Hepatocyte (in vitro differentiated cells): ENCODE results near the gene MEF2D. TPM values are rescaled to one million over a fixed set of nuclear protein-coding genes. Genes with fewer than 3 reads are reported as not detected.

Experiments used
- DNase-seq: peaks from one replicate; pipeline ENCODE4 v3.0.0-alpha.2; 2016; ENCODE audit warnings: low spot score
- H2AFZ ChIP-seq: fragments of 200-600 bp; sonication (generic); 2 replicates; pipeline ENCODE4 v1.6.0; 2016; ENCODE audit warnings: antibody characterized with exemption, mild to moderate bottlenecking
- H3K27ac ChIP-seq: fragments of 200-600 bp; sonication (generic); 2 replicates; pipeline ENCODE4 v1.5.1; 2016; ENCODE audit warnings: mild to moderate bottlenecking
- H3K27me3 ChIP-seq: fragments of 200-600 bp; sonication (generic); 2 replicates; pipeline ENCODE4 v1.6.1; 2016
- H3K36me3 ChIP-seq: fragments of 200-600 bp; sonication (generic); replicated peaks from 2 replicates; pipeline ENCODE4 v1.5.1; 2016; ENCODE audit warnings: low read depth; ENCODE audit not compliant: insufficient read depth
- H3K4me1 ChIP-seq: fragments of 200-600 bp; sonication (generic); 2 replicates; pipeline ENCODE4 v1.5.1; 2016; ENCODE audit warnings: mild to moderate bottlenecking, moderate library complexity; ENCODE audit not compliant: insufficient read depth
- H3K4me2 ChIP-seq: fragments of 200-600 bp; sonication (generic); 2 replicates; pipeline ENCODE4 v1.6.0; 2016
- H3K4me3 ChIP-seq: fragments of 200-600 bp; sonication (generic); 2 replicates; pipeline ENCODE4 v1.5.1; 2016; ENCODE audit warnings: mild to moderate bottlenecking
- H3K79me2 ChIP-seq: fragments of 200-600 bp; sonication (generic); 2 replicates; pipeline ENCODE4 v1.6.0; 2017; ENCODE audit warnings: mild to moderate bottlenecking
- H3K9me2 ChIP-seq: fragments of 200-600 bp; sonication (generic); replicated peaks from 2 replicates; pipeline ENCODE4 v1.6.0; 2017; ENCODE audit warnings: mild to moderate bottlenecking; ENCODE audit not compliant: insufficient read depth
- H3K9me3 ChIP-seq: fragments of 200-600 bp; sonication (generic); 2 replicates; pipeline ENCODE4 v1.5.1; 2016; ENCODE audit warnings: low read depth, mild to moderate bottlenecking
- H4K20me1 ChIP-seq: fragments of 200-600 bp; sonication (generic); 2 replicates; pipeline ENCODE4 v1.6.0; 2016; ENCODE audit warnings: mild to moderate bottlenecking; ENCODE audit not compliant: insufficient read depth, poor library complexity, severe bottlenecking
- EZH2 ChIP-seq: fragments of 200-600 bp; sonication (generic); IDR thresholded peaks from 2 replicates; pipeline ENCODE4 v1.6.1; 2016; ENCODE audit warnings: antibody characterized with exemption, mild to moderate bottlenecking, borderline replicate concordance
- EZH2phosphoT487 ChIP-seq: fragments of 200-600 bp; sonication (generic); IDR thresholded peaks from one replicate; pipeline ENCODE4 v1.6.1; 2018; ENCODE audit warnings: antibody characterized with exemption, mild to moderate bottlenecking, low read depth, moderate library complexity; ENCODE audit not compliant: unreplicated experiment, severe bottlenecking
- WGBS: methylation state at CpG from one replicate; pipeline ENCODE4 v1.1.6; 2016; ENCODE audit warnings: low lambda C conversion rate; ENCODE audit errors: missing lambda C conversion rate; 5-methylcytosine and 5-hydroxymethylcytosine counted together
- polyA plus RNA-seq: library from polyadenylated mRNA; unstranded; fragments of >200 nt; fragmentation: Nextera tagmentation; extraction: Ambion mirVana; gene quantifications from 2 replicates; pipeline ENCODE4 v1.2.1, GENCODE V29; 2016
- total RNA-seq: library from RNA; depleted of rRNA; stranded (reverse); fragments of >200 nt; gene quantifications from 2 replicates; pipeline ENCODE4 v1.2.3, GENCODE V29; 2014
- TF ChIP-seq, protein P1 (sequence below): fragments of 200-600 bp; sonication (generic); IDR thresholded peaks from 2 replicates; pipeline ENCODE4 v1.5.1; 2016; ENCODE audit warnings: antibody characterized with exemption, mild to moderate bottlenecking; ENCODE audit not compliant: poor library complexity

The MEF2D gene
- total and polyA plus RNA-seq, 2 experiments from 2014 or later: 20.1 to 25.1 TPM

DNA sequence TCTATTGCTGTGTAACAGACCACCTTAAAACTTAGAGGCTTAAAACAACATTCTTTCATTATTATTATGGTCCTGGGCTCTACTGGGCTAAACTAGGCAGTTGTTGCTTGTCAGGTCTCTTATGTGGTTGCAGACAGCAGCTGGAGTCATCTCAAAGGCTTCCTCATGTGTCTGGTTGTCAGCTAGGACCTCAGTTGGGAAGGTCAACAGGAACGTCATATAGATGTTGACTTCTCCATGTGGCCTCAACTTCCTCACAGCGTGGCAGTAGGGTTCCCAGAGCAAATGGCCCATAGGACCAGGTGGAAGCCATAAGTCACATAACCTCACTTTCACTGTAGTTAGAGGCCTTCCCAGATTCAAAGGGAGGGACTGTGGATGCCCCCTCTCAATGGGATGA is 15.4 kb upstream of the MEF2D start:
- no peak for TF ChIP-seq EZH2phosphoT487
- TF ChIP-seq, protein P1, sequence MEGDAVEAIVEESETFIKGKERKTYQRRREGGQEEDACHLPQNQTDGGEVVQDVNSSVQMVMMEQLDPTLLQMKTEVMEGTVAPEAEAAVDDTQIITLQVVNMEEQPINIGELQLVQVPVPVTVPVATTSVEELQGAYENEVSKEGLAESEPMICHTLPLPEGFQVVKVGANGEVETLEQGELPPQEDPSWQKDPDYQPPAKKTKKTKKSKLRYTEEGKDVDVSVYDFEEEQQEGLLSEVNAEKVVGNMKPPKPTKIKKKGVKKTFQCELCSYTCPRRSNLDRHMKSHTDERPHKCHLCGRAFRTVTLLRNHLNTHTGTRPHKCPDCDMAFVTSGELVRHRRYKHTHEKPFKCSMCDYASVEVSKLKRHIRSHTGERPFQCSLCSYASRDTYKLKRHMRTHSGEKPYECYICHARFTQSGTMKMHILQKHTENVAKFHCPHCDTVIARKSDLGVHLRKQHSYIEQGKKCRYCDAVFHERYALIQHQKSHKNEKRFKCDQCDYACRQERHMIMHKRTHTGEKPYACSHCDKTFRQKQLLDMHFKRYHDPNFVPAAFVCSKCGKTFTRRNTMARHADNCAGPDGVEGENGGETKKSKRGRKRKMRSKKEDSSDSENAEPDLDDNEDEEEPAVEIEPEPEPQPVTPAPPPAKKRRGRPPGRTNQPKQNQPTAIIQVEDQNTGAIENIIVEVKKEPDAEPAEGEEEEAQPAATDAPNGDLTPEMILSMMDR: no peak
- TF ChIP-seq EZH2: no peak
- Histone ChIP-seq H3K36me3 (no peaks in the 10 kb centered on the region), H3K27ac (no peak overlapping the region), H3K4me1 (no peaks in the 10 kb centered on the region), H3K27me3 (no peaks in the 10 kb centered on the region), H3K9me3 (no peaks in the 10 kb centered on the region), H3K79me2 (no peaks in the 10 kb centered on the region), H2AFZ (no peak overlapping the region), H3K4me2 (no peak overlapping the region), H4K20me1 (no peaks in the 10 kb centered on the region), H3K9me2 (no peaks in the 10 kb centered on the region), H3K4me3 (no peak overlapping the region)
- 42% methylated on average over 2 of the region's 2 CpGs for WGBS
- no peak for DNase-seq

DNA sequence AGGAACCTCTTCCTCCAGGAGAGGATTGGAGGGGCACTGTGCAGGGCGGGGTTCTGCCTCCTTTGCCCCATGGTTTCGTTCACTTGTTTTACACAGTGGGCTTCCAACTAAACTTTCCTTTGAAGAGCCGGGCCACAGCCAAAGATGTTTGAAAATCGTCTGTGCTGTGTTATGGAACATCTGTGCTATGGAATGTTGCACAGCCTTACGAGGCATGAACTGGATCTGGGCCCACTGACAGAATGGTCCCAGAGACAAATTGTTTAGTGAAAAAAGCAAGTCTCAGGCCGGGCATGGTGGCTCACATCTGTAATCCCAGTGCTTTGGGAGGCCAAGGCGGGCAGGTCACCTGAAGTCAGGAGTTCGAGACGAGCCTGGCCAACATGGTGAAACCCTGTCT is 12.6 kb upstream of the MEF2D start:
- Histone ChIP-seq H4K20me1 (no peaks in the 10 kb centered on the region), H3K4me2 (no peak overlapping the region), H3K27me3 (no peaks in the 10 kb centered on the region), H3K79me2 (no peaks in the 10 kb centered on the region), H3K36me3 (no peaks in the 10 kb centered on the region), H3K9me2 (no peaks in the 10 kb centered on the region), H3K27ac (no peak overlapping the region), H3K4me1 (no peaks in the 10 kb centered on the region), H2AFZ (no peak overlapping the region), H3K4me3 (no peak overlapping the region), H3K9me3 (no peaks in the 10 kb centered on the region)
- TF ChIP-seq EZH2 (no peak), EZH2phosphoT487 (no peak)
- TF ChIP-seq, protein P1: no peak
- no peak for DNase-seq
- 73% methylated on average over 9 of the region's 9 CpGs for WGBS

DNA sequence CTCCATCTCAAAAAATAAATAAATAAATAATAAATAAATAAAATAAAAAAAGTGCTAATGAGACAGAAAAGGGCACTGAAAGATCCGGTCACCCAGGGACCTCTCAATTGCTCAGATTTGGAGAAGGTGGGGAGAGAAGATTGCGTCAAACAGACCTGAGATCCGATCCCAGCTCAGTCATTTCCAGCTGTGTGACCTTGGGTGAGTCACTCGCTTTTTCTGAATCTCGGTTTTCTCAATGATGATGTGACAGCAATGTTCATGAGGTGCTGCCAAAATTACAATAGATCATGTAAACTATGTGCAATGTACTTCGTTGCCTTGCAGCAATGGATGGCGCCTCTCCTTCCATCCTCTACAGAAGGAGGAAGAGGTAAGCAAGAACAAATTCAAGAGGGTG is 11.1 kb upstream of the MEF2D start:
- Histone ChIP-seq H3K36me3 (no peaks in the 10 kb centered on the region), H3K27me3 (no peaks in the 10 kb centered on the region), H3K4me3 (no peak overlapping the region), H3K9me3 (no peaks in the 10 kb centered on the region), H3K27ac (no peak overlapping the region), H3K79me2 (no peaks in the 10 kb centered on the region), H2AFZ (no peak overlapping the region), H3K4me1 (no peaks in the 10 kb centered on the region), H4K20me1 (no peaks in the 10 kb centered on the region), H3K9me2 (no peaks in the 10 kb centered on the region), H3K4me2 (no peak overlapping the region)
- WGBS: 94% methylated on average over 7 of the region's 7 CpGs
- no peak for TF ChIP-seq EZH2phosphoT487
- TF ChIP-seq, protein P1: no peak
- TF ChIP-seq EZH2: no peak
- DNase-seq: no peak

DNA sequence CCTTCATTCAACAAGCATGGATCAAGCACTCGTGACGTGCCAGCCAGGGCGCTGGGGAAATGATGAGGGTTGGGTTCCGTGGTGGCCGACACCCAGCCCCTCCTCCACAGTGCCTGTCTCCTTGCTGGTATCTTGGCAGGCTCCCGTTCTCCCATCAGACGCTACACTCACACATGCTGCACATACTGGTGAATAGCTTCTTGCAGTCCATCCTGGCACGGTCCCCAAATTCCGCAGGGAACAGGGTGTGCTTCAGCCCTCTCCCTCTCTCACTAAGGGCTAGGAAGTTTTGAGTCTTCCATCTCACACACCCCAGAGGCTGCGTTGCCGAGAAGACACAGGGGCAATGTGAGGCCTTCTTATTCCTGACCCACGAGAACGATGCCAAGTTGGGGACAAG is 10.1 kb upstream of the MEF2D start:
- Histone ChIP-seq H3K27ac (no peak overlapping the region), H2AFZ (no peak overlapping the region), H3K36me3 (no peaks in the 10 kb centered on the region), H3K4me2 (no peak overlapping the region), H3K4me1 (peaks cover under 1% of the 10 kb centered on the region), H3K27me3 (no peaks in the 10 kb centered on the region), H3K9me3 (no peaks in the 10 kb centered on the region), H3K9me2 (no peaks in the 10 kb centered on the region), H3K79me2 (no peaks in the 10 kb centered on the region), H4K20me1 (no peaks in the 10 kb centered on the region), H3K4me3 (no peak overlapping the region)
- TF ChIP-seq EZH2 (no peak), EZH2phosphoT487 (no peak)
- TF ChIP-seq, protein P1: no peak
- 83% methylated on average over 13 of the region's 13 CpGs for WGBS
- DNase-seq: no peak
